Measurements from ENCODE around the gene ANGPTL8. TPM values are rescaled to one million over a fixed set of nuclear protein-coding genes. Genes with fewer than 3 reads are reported as not detected.

Gene ANGPTL8
- total and polyA plus RNA-seq, 12 donors = 0.34 to 13.0 (median 1.7) TPM; not detected in 6

- no peaks in the 10 kb centered on the region for H3K4me1 ChIP-seq
- DNase-seq = no peak
- no peak for TF ChIP-seq CTCF (IDR thresholded peaks at IDR 0.05)
- intact Hi-C loops (cut with DNase I) = no loop called here
- H3K27me3 ChIP-seq = no peaks in the 10 kb centered on the region
- H3K9me3 ChIP-seq = no peaks in the 10 kb centered on the region
- WGBS, 2 donors = 87 to 91% methylated on average over 15 of the region's 15 CpGs
- H3K27ac ChIP-seq = no peak overlapping the region
- H3K4me3 ChIP-seq = no peak overlapping the region
- no peak for ATAC-seq
- peaks cover 0 to 100% (median 41%) of the 10 kb centered on the region in 9 donors for H3K36me3 ChIP-seq
Measured at GRCh38 chr19:11233073-11233472, 6.3 kb upstream of the ANGPTL8 start.

GRCh38 chr19:11234486-11235075 lies 4.8 kb upstream of the ANGPTL8 start:
- no peak overlapping the region for H3K4me3 ChIP-seq
- intact Hi-C loops (cut with DNase I) = no loop called here
- no peaks in the 10 kb centered on the region for H3K27me3 ChIP-seq
- 89 to 90% methylated on average over 5 of the region's 5 CpGs for WGBS, 2 donors
- DNase-seq (no peak), ATAC-seq (no peak)
- no peak overlapping the region for H3K27ac ChIP-seq
- no peaks in the 10 kb centered on the region for H3K4me1 ChIP-seq
- peaks cover 0 to 100% (median 48%) of the 10 kb centered on the region in 9 donors for H3K36me3 ChIP-seq
- TF ChIP-seq CTCF (IDR thresholded peaks at IDR 0.05) = no peak
- H3K9me3 ChIP-seq = peaks cover 0 to 11% (median 0%) of the 10 kb centered on the region in 11 donors

DNA sequence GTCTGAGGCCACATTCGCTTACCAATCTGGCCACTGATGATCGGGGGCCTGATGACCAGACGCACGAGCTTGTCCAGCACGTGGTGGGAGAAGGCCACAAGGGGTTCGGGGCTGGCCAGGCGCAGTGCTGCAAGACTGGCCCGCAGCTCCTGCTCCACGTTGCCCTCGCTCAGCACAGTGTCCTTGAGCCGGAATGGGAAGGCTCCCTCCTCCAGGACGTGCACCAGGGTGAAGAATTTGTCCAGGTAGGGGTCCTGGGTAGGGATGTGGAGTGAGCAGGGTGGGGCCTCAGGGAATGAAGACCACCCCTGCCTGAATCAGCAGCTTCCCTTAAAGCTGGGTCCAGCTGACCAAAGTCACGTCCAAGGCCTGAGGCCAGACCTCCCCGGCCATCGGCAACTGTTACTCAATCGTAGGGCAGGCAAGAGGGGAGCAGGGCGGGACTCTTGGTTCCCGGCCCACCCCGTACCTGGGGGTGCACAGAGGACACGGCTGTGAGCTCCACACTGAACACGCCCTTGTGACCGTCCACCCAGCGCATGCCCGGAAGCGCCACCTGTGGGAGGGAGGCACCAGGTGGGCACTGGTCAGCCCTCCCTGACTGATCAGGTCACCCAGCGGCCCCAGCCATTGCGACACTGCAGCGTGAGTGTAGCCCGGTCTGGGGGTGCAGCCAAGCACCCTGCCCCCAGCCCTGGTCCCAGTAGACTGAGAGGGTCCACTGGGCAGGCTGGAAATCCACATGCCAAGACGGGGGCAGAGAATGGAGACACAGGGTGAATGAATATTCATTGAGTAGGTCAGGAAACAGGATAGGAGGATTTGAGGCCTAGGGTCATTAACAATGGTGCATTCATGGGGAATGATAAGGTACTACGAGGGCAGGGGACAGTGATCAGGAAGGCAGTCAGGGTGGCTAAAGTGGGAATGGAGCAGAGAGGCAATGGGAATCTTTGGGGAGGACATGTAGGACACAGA lies 2.8 kb upstream of the ANGPTL8 start:
- DNase-seq (no peak), ATAC-seq (peak in 3 of 8 donors; percentile 12 to 25 (median 16))
- H3K4me3 ChIP-seq = no peak overlapping the region
- peaks cover 0 to 100% (median 51%) of the 10 kb centered on the region in 9 donors for H3K36me3 ChIP-seq
- WGBS, 2 donors = 93 to 95% methylated on average over 31 of the region's 31 CpGs
- H3K27me3 ChIP-seq = no peaks in the 10 kb centered on the region
- TF ChIP-seq CTCF (IDR thresholded peaks at IDR 0.05) = no peak
- H3K27ac ChIP-seq = no peak overlapping the region
- H3K9me3 ChIP-seq = peaks cover 0 to 11% (median 0%) of the 10 kb centered on the region in 11 donors
- intact Hi-C loops (cut with DNase I) = no loop called here
- no peaks in the 10 kb centered on the region for H3K4me1 ChIP-seq

DNA sequence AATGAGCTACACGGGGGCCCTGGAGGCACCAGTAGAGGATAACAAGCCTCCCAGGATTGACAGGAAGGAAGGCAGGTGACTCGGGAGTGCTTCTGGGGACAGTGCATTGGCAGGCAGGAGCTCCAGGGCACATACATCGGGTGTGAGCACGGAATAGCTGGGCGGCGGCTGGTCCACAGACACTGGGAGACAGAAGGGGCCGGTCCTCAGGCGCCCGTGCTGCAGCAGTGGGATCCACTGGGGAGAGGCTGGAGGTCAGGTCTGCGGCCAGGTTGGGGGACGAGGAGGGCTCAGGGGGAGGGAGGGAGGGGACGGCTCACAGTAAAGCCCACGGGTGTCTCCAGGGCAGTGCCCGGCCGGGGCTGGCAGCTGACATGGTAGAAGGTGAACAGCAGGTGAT lies 2.1 kb upstream of the ANGPTL8 start:
- peaks cover 0 to 11% (median 0%) of the 10 kb centered on the region in 11 donors for H3K9me3 ChIP-seq
- ATAC-seq (no peak), DNase-seq (no peak)
- peaks cover 0 to 100% (median 50%) of the 10 kb centered on the region in 9 donors for H3K36me3 ChIP-seq
- H3K27ac ChIP-seq = no peak overlapping the region
- H3K27me3 ChIP-seq = no peaks in the 10 kb centered on the region
- H3K4me3 ChIP-seq = no peak overlapping the region
- no peak for TF ChIP-seq CTCF (IDR thresholded peaks at IDR 0.05)
- 89 to 90% methylated on average over 15 of the region's 15 CpGs for WGBS, 2 donors
- H3K4me1 ChIP-seq = no peaks in the 10 kb centered on the region
- intact Hi-C loops (cut with DNase I) = no loop called here

All from heart right ventricle (tissue), 16 donors.